Astrocyte (in vitro differentiated cells and primary cell): ENCODE data around the gene DDX6.
"Not testable (repeated sequence)": the region's sequence is repeated elsewhere in the genome, so short reads cannot be mapped to it uniquely, and the experiment has no call there.

Experiments
- EZH2 ChIP-seq: IDR thresholded peaks from 2 replicates; pipeline ENCODE4 v1.6.1; 2012; ENCODE audit warnings: mild to moderate bottlenecking, low read length, inconsistent platforms; ENCODE audit not compliant: insufficient read depth
- TF ChIP-seq, protein P1 (sequence below): IDR thresholded peaks from 2 replicates; pipeline ENCODE4 v1.5.1; 2011; ENCODE audit warnings: low read depth, mild to moderate bottlenecking, inconsistent platforms, low read length, moderate library complexity; ENCODE audit not compliant: insufficient read depth

DNA sequence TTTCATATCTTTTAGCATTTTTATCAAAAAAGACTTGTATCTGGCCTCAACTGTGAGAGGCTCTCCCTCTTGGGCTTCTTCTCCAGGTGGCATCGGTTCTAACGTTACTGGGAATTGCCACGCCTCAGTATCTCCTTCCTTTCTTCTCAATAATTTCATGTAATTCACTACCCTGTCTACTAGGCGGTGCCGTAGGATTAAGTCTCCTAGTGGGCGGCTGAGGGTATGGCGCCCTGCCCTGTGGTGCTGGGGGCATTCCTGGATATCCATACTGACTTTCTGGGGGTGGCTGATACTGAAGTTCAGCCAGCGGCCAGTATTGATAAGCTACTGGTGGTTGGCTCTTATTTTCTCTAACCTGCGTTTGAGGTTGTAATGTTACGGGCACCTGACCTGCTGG lies 62.9 kb downstream of the DDX6 start:
- TF ChIP-seq, protein P1, sequence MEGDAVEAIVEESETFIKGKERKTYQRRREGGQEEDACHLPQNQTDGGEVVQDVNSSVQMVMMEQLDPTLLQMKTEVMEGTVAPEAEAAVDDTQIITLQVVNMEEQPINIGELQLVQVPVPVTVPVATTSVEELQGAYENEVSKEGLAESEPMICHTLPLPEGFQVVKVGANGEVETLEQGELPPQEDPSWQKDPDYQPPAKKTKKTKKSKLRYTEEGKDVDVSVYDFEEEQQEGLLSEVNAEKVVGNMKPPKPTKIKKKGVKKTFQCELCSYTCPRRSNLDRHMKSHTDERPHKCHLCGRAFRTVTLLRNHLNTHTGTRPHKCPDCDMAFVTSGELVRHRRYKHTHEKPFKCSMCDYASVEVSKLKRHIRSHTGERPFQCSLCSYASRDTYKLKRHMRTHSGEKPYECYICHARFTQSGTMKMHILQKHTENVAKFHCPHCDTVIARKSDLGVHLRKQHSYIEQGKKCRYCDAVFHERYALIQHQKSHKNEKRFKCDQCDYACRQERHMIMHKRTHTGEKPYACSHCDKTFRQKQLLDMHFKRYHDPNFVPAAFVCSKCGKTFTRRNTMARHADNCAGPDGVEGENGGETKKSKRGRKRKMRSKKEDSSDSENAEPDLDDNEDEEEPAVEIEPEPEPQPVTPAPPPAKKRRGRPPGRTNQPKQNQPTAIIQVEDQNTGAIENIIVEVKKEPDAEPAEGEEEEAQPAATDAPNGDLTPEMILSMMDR: not testable (repeated sequence)
- TF ChIP-seq EZH2: not testable (repeated sequence)
